AG04450 (cell line): Measurements from ENCODE around the gene SORL1. TPM values are rescaled to one million over a fixed set of nuclear protein-coding genes. Genes with fewer than 3 reads are reported as not detected.
A peak's percentile ranks its signal among the peaks of the same experiment; 100 is the strongest.

ENCODE experiments used
- CTCF ChIA-PET: fragments of 300-600, 350-600 bp; formaldehyde crosslinking; extraction: SDS; loops from one replicate; lab custom pipeline; 2022; ENCODE audit warnings: antibody characterized with exemption, inconsistent platforms; lab: Charles Lee
- POLR2A ChIA-PET: fragments of 350-600 bp; formaldehyde crosslinking; extraction: SDS; loops from one replicate; lab custom pipeline; 2021; ENCODE audit warnings: antibody characterized with exemption, inconsistent platforms; lab: Yijun Ruan, JAX
- DNase-seq: peaks from one replicate; pipeline ENCODE4 v3.0.0-alpha.2; 2011; ENCODE audit warnings: low read depth, low spot score
- H3K27ac ChIP-seq: one replicate; pipeline ENCODE4 v1.5.1; 2012; ENCODE audit warnings: low read depth, low read length, control low read depth
- H3K27me3 ChIP-seq: one replicate; pipeline ENCODE4 v1.6.0; 2012; ENCODE audit warnings: low read length; ENCODE audit not compliant: control insufficient read depth, insufficient read depth
- H3K4me3 ChIP-seq: 2 replicates; pipeline ENCODE4 v1.5.1; 2011; ENCODE audit warnings: mild to moderate bottlenecking, low read depth, low read length, control low read depth
- H3K9me3 ChIP-seq: 2 replicates; pipeline ENCODE4 v1.5.1; 2012; ENCODE audit warnings: low read length; ENCODE audit not compliant: control insufficient read depth, insufficient read depth
- CTCF ChIP-seq: IDR thresholded peaks from 2 replicates; pipeline ENCODE4 v1.5.1; 2011; ENCODE audit warnings: low read depth, low read length, control low read depth, inconsistent platforms
- polyA plus RNA-seq: library from polyadenylated mRNA; depleted of rRNA; stranded (reverse); fragments of >200 nt; gene quantifications from 2 replicates; pipeline ENCODE4 v1.2.3, GENCODE V29; 2011

Gene SORL1
- polyA plus RNA-seq, 1 experiment: 5.4 TPM

- no peak for DNase-seq
- ChIA-PET POLR2A (no interaction called here), CTCF (interaction anchor here (1.6 kb wide), 1 partner anchor 1061 kb away, joined by 3 read pairs; no protein-coding TSS in a partner anchor)
- TF ChIP-seq CTCF: no peak
- no peak overlapping the region for H3K27ac ChIP-seq
- H3K27me3 ChIP-seq: no peaks in the 10 kb centered on the region
- H3K9me3 ChIP-seq: no peaks in the 10 kb centered on the region
- H3K4me3 ChIP-seq: no peak overlapping the region
Observed at GRCh38 chr11:121443688-121444275, 8.3 kb upstream of the SORL1 start.

GRCh38 chr11:121444526-121444925 is 7.6 kb upstream of the SORL1 start:
- Histone ChIP-seq H3K4me3 (no peak overlapping the region), H3K9me3 (no peaks in the 10 kb centered on the region), H3K27ac (no peak overlapping the region), H3K27me3 (no peaks in the 10 kb centered on the region)
- TF ChIP-seq CTCF: no peak
- POLR2A ChIA-PET: no interaction called here
- DNase-seq: no peak
- CTCF ChIA-PET: interaction anchor here (1.6 kb wide), 1 partner anchor 1061 kb away, joined by 3 read pairs; no protein-coding TSS in a partner anchor

- ChIA-PET POLR2A (no interaction called here), CTCF (interaction anchor here (1.6 kb wide), 1 partner anchor 1060 kb away, joined by 3 read pairs; no protein-coding TSS in a partner anchor)
- Histone ChIP-seq H3K27me3 (peaks cover 2% of the 10 kb centered on the region), H3K27ac (no peak overlapping the region), H3K4me3 (no peak overlapping the region), H3K9me3 (no peaks in the 10 kb centered on the region)
- no peak for DNase-seq
- no peak for TF ChIP-seq CTCF
Observed at GRCh38 chr11:121445071-121445768, 6.9 kb upstream of the SORL1 start.

GRCh38 chr11:121446752-121447156 is 5.4 kb upstream of the SORL1 start:
- no peak overlapping the region for H3K27ac ChIP-seq
- TF ChIP-seq CTCF: peak; percentile 26; the same call in 1 of the 2 replicates
- peak; percentile 33 for DNase-seq
- CTCF ChIA-PET: interaction anchor here (1.1 kb wide), 1 partner anchor 144 kb away, joined by 5 read pairs; no protein-coding TSS in a partner anchor
- H3K9me3 ChIP-seq: no peaks in the 10 kb centered on the region; the same call in 1 of the 2 replicates
- H3K27me3 ChIP-seq: peaks cover 11% of the 10 kb centered on the region
- POLR2A ChIA-PET: no interaction called here
- H3K4me3 ChIP-seq: no peak overlapping the region

GRCh38 chr11:121448011-121448410 is 4.1 kb upstream of the SORL1 start:
- TF ChIP-seq CTCF: no peak
- no peak overlapping the region for H3K27ac ChIP-seq
- POLR2A ChIA-PET: no interaction called here
- no peak for DNase-seq
- no peaks in the 10 kb centered on the region; the same call in 1 of the 2 replicates for H3K9me3 ChIP-seq
- no peak overlapping the region for H3K4me3 ChIP-seq
- peaks cover 11% of the 10 kb centered on the region for H3K27me3 ChIP-seq
- CTCF ChIA-PET: interaction anchor here (0.6 kb wide), 1 partner anchor 1133 kb away, joined by 3 read pairs; no protein-coding TSS in a partner anchor
